ENCODE results near the gene C10orf143. TPM values are rescaled to one million over a fixed set of nuclear protein-coding genes. Genes with fewer than 3 reads are reported as not detected.

Gene C10orf143
- polyA plus RNA-seq, 3 donors, result 2.6 to 7.1 (median 4.2) TPM

DNA sequence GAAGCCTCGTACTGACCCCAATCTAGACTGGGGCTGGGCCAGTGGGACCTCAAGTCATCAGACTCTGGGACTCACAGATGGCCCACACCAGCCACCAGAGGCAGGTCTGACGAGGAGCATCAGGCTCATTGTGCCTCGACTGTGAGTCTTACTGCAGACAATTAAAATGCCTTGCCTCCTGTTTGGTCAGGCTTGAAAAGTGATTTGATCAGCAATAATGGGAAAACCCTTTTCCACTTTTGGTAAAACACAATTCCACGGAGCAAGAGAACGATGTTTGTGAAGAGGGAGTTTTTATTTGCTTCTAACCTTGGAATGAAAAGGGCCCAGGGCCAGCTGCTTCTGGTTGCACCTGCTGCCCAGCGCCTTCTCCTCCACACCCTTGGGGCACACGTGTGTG, 43.9 kb downstream of the C10orf143 start:
- WGBS, 3 donors, result 81 to 94% (median 89%) methylated on average over 7 of the region's 7 CpGs
- no peak overlapping the region for H3K27ac ChIP-seq (ENCODE audit: low read depth, low read length)

DNA sequence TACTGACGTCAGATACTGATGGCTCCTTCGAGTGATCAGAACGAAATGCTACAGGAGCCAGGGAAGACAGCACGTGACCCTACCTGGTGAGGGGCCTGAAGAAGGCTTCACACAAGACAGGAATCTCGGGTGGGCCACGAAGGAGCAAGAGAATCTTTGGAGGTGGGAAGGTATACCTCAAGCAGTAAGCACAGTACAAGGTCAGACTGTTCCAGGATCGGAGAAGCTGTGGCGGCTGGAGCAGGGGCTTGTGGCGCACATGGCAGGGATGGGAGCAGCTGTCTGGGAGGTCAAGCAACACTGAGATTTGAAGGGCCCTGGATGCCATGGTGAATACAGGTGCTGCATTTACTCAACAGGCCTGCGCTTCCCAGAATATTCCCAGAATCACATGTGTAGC, 45.4 kb downstream of the C10orf143 start:
- 77 to 88% (median 88%) methylated on average over 10 of the region's 10 CpGs for WGBS, 3 donors
- no peak overlapping the region for H3K27ac ChIP-seq (ENCODE audit: low read depth, low read length)

GRCh38 chr10:130064783-130065182, 45.8 kb downstream of the C10orf143 start:
- no peak overlapping the region for H3K27ac ChIP-seq (ENCODE audit: low read depth, low read length)
- 71 to 83% (median 76%) methylated on average over 5 of the region's 5 CpGs for WGBS, 3 donors

GRCh38 chr10:130062976-130063375, 47.7 kb downstream of the C10orf143 start:
- H3K27ac ChIP-seq (ENCODE audit: low read depth, low read length), result no peak overlapping the region
- WGBS, 3 donors, result 91 to 97% (median 94%) methylated on average over 13 of the region's 13 CpGs

- WGBS, 3 donors, result 77 to 97% (median 81%) methylated on average over 3 of the region's 3 CpGs
- no peak overlapping the region for H3K27ac ChIP-seq (ENCODE audit: low read depth, low read length)
Observed at GRCh38 chr10:130062201-130062600, 48.4 kb downstream of the C10orf143 start.

DNA sequence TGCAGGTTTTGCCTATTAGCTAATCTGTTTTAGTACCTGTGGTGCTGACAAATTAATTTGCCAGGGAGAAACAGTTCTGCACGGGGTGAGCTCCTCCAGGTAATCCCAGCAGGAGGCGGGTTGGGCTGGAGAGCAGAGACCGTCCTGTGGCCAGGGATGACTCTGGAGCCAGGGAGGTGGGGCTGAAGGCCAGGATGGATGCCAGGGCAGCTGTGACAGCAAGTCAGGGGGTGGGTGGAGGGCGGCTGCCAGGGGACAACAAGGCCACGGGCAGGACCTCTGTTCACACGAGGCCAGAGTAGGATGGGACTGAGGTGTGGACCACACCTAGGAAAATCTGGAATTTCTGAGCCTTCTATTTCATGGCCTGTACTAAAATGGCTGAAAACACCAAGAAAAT, 48.9 kb downstream of the C10orf143 start:
- WGBS, 3 donors, result 82 to 89% (median 89%) methylated on average over 6 of the region's 6 CpGs

DNA sequence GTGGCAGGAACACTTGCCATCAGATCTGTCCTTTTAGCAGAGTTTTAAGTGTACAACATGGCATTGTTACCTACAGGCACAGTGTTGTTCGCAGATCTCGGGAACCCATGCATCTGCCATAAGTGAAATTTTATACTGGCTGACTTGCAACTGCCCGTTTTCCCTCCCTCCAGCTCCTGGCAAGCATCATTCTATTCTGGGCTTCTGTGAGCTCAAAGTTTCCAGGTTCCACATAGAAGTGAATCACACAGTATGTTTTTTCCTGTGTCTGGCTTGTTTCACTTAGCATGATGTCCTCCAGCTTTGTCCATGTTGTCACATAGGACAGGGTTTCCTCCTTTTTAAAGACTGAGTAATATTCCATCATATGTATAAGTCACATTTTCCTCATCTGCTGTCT, 56.6 kb downstream of the C10orf143 start:
- no peak overlapping the region for H3K27ac ChIP-seq (ENCODE audit: low read depth, low read length)
- 77 to 91% (median 90%) methylated on average over 3 of the region's 3 CpGs for WGBS, 3 donors

More for the DNA sequence above, 48.9 kb downstream of the C10orf143 start:
- H3K27ac ChIP-seq (ENCODE audit: low read depth, low read length), result no peak overlapping the region

DNA sequence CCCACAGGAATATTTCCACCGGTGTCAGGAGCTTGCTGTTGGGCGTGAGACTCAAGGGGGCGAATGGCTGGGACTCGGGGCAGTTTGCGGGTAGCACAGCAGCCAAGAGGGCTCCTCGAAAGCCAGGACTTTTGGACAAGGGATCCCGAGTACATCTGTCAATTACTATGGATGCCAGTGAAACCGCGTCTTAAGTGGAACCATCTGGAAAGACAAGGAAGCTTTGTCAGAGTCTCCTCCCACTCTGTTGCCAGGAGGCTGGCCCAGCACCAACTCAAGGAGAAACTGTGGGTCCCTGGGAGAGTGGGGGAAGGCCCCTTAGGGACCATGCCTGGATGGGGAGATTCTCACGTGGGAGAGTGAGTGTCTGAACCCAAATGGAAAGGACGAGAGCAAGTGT, 57.1 kb downstream of the C10orf143 start:
- WGBS, 3 donors, result 82 to 89% (median 87%) methylated on average over 11 of the region's 11 CpGs
- H3K27ac ChIP-seq (ENCODE audit: low read depth, low read length), result no peak overlapping the region

GRCh38 chr10:130052193-130052592, 58.4 kb downstream of the C10orf143 start:
- 86 to 92% (median 90%) methylated on average over 9 of the region's 9 CpGs for WGBS, 3 donors

GRCh38 chr10:130050721-130051120, 59.9 kb downstream of the C10orf143 start:
- 81 to 88% (median 83%) methylated on average over 12 of the region's 12 CpGs for WGBS, 3 donors
- H3K27ac ChIP-seq (ENCODE audit: low read depth, low read length), result no peak overlapping the region

More at GRCh38 chr10:130052193-130052592, 58.4 kb downstream of the C10orf143 start:
- no peak overlapping the region for H3K27ac ChIP-seq (ENCODE audit: low read depth, low read length)

- WGBS, 3 donors, result 83 to 87% (median 87%) methylated on average over 12 of the region's 12 CpGs
- H3K27ac ChIP-seq (ENCODE audit: low read depth, low read length), result no peak overlapping the region
Observed at GRCh38 chr10:130049987-130050386, 60.6 kb downstream of the C10orf143 start.

GRCh38 chr10:130049244-130049643, 61.4 kb downstream of the C10orf143 start:
- no peak overlapping the region for H3K27ac ChIP-seq (ENCODE audit: low read depth, low read length)
- WGBS, 3 donors, result 85 to 91% (median 86%) methylated on average over 12 of the region's 12 CpGs

GRCh38 chr10:130048081-130048480, 62.5 kb downstream of the C10orf143 start:
- 70 to 85% (median 70%) methylated on average over 2 to 3 of the region's 3 CpGs for WGBS, 3 donors

GRCh38 chr10:130047336-130047735, 63.3 kb downstream of the C10orf143 start:
- no peak overlapping the region for H3K27ac ChIP-seq (ENCODE audit: low read depth, low read length)
- WGBS, 3 donors, result 78 to 88% (median 85%) methylated on average over 10 of the region's 10 CpGs

More at GRCh38 chr10:130048081-130048480, 62.5 kb downstream of the C10orf143 start:
- no peak overlapping the region for H3K27ac ChIP-seq (ENCODE audit: low read depth, low read length)

DNA sequence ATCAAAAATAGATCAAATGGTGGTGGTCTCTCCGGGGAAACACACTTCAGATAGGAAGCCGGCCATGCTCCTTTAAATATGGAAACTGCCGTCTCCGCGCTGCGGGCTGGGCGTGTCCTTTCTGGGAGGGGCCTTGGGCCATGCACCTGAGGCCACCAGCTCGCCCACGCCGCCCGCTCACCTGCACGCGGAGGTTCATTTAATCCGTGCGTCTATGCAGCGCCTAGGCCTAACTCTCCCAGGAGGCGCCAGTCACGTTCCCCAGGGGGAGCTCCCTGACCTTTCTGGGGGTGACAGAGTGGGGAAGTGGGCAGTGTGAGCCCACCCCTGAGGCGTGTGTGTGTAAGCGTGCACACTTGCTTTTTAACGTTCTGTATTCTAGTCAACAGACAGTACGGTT, 64.0 kb downstream of the C10orf143 start:
- H3K27ac ChIP-seq (ENCODE audit: low read depth, low read length), result no peak overlapping the region
- WGBS, 3 donors, result 75 to 84% (median 82%) methylated on average over 22 of the region's 22 CpGs

DNA sequence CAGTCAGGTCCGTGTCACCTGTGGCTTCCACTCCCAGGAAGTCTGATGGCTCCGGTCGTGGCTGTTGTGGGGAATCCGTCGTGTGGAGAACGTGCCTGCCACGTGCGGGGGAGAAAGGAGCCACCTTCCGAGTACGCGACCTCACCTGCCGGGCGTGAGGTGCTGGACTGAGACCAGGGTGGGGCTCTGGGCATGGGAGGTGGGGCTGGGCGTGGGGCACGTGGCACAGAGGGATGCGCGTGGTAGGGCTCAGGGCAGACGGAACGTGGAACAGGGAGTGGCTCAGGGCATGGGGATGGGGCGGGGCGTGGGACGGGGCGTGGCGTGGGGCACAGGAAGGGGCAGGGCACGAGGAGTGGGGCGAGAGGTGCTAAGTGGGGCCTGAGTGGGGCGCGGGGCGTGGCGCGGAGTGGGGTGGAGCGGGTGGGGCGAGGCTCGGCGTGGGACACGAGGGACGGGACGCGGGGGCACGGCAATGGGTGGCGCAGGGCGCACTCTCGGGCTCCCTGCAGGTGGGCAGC, 64.8 kb downstream of the C10orf143 start:
- WGBS, 3 donors, result 91 to 92% (median 92%) methylated on average over 30 to 43 of the region's 43 CpGs
- no peak overlapping the region for H3K27ac ChIP-seq (ENCODE audit: low read depth, low read length)

DNA sequence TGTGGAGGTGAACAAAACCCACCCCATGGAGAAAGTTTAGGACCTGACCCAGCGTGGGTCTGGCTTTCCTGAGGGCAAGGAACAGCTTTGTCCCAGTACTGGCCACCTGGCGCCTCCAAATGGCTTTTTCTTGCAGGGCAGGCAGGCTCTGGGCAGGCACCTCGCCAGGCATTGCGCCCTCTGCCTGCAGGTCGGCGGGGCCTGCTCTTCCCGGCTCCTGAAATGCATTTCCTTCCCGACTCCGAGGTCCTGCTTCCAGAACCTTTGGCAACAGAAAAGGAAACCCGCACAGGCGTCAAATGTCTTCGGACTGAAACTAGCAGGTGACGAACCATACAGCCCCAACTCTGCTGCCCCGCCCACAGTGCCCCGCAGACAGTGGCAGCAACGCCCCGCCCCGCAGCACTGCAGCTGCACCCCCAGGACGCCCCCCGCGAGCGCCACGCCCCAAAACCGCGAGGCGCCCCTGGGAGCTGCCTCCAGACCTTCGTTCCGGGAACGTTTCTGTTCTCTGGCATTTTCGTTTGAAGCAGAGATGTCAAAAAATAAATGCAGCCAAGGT, 65.5 kb downstream of the C10orf143 start:
- no peak overlapping the region for H3K27ac ChIP-seq (ENCODE audit: low read depth, low read length)
- 50 to 57% (median 53%) methylated on average over 30 of the region's 30 CpGs for WGBS, 3 donors

DNA sequence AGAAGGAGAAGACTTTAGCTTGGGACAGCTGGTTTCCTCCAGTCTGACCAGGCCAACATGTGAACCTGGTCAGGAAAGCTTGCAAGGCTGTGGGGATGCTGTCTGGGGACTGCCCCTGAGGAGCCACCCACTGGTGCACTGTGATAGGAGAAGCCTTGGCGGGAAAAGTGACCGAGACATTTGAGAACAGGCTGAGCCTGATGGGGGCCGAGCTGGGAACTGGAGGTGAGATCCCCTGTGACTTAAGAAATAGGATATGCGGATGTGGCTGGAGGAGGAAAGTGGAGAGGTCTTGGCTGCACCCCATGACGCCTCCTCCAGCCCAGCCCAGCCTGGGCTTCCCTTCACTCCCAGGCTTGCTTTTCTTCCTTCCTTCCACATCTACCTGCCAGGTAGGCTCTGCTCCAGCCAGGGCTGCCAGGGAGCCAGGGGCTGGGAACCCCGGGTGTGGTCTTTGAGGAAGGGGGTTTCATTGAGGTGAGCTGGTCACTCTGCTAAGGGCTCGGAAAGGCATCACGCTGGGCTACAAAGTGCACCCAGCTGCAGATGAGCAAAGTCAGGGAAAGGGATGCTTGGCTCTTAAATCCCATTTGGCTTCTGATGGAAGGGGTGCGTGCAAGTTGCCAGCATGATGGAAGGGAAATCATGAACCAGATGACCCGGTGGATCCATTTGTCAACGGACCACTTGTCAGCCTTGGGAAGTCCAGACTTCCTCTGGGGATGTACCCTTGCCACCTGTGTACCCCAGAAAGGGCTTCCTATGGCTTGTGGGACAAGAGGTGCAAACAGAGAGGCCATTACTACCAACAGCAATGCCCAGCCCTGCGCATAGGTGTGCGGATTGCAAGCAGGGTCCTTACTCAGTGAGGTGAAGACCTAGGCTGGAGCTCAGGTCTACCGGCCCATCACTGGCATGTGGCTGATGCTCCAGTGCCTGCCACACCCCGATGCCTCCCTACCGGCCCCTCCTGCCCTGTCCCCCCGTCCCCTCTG, 66.3 kb downstream of the C10orf143 start:
- 77 to 81% (median 78%) methylated on average over 17 of the region's 17 CpGs for WGBS, 3 donors

DNA sequence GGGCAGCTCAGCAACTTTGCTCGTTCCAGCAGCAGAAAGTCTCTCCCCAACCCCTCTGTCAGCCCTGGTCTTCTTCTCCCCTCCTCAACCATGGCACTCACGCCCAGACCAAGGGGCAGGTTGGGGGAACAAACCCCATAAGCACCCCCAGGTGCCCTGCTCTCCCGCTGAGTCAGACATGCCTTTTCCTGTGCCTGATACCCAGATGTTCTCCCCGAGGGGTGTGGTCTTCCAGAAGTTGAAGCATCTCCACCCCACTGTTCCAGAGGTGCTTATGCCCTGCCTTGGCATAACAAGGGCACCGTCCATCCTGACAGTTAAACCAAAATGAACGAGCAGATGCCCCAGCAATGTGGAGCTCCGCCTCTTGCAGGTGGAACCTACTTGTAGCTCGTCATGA, 67.1 kb downstream of the C10orf143 start:
- no peak overlapping the region for H3K27ac ChIP-seq (ENCODE audit: low read depth, low read length)
- WGBS, 3 donors, result 64 to 80% (median 76%) methylated on average over 8 of the region's 8 CpGs

More for the DNA sequence above, 66.3 kb downstream of the C10orf143 start:
- no peak overlapping the region for H3K27ac ChIP-seq (ENCODE audit: low read depth, low read length)

Data from adipose tissue (tissue), 3 donors.